Measurements from ENCODE around the gene PRKCH. TPM values are rescaled to one million over a fixed set of nuclear protein-coding genes. Genes with fewer than 3 reads are reported as not detected.
A peak's percentile ranks its signal among the peaks of the same experiment; 100 is the strongest.

Gene PRKCH
- total and polyA plus RNA-seq, 3 donors from 2014 or later: 15.0 to 26.8 (median 25.4) TPM

- Histone ChIP-seq H3K9me3 (no peaks in the 10 kb centered on the region), H3K4me1 (peaks cover 13% of the 10 kb centered on the region), H3K27me3 (no peaks in the 10 kb centered on the region), H3K36me3 (ENCODE audit: low read depth, missing control alignments) (no peaks in the 10 kb centered on the region), H3K27ac (no peak overlapping the region), H3K4me3 (no peak overlapping the region)
- TF ChIP-seq CTCF (IDR thresholded peaks at IDR 0.05) (no peak), POLR2A (IDR thresholded peaks at IDR 0.05) (no peak)
- WGBS, 2 donors: 96 to 97% methylated on average over 7 of the region's 7 CpGs
- no peak for DNase-seq
- intact Hi-C loops (cut with DNase I; ENCODE audit: low total_unique reads): no loop called here
Measured at GRCh38 chr14:61483476-61483875, 162.1 kb downstream of the PRKCH start.

DNA sequence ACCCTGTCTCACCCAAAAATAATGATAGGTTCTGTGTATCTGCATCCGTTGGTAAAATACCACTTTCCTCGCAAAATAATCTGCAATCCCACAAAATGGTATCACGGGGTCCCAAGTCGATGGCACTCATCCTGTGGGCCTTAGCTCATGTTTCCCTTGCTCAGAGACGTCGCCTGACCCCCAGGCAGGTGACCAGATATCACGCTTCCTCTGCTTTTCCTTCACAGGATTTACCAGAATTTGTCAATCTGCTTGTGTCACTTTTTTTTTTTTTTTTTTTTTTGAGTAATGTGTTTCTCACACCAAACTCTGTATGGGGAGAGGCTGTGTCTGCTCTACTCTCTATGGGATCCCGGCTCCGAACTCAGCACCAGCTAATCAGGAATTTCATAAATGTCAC lies 162.7 kb downstream of the PRKCH start:
- Histone ChIP-seq H3K9me3 (no peaks in the 10 kb centered on the region), H3K27me3 (no peaks in the 10 kb centered on the region), H3K27ac (no peak overlapping the region), H3K36me3 (ENCODE audit: low read depth, missing control alignments) (no peaks in the 10 kb centered on the region), H3K4me3 (no peak overlapping the region), H3K4me1 (peaks cover 13% of the 10 kb centered on the region)
- no peak for TF ChIP-seq CTCF (IDR thresholded peaks at IDR 0.05)
- no peak for TF ChIP-seq POLR2A (IDR thresholded peaks at IDR 0.05)
- WGBS, 2 donors: 94% methylated on average over 9 of the region's 9 CpGs
- intact Hi-C loops (cut with DNase I; ENCODE audit: low total_unique reads): no loop called here
- no peak for DNase-seq

- Histone ChIP-seq H3K27me3 (no peaks in the 10 kb centered on the region), H3K4me3 (no peak overlapping the region), H3K27ac (peak overlapping the region in 1 of 2 donors; percentile 19), H3K4me1 (peaks cover 16% of the 10 kb centered on the region), H3K36me3 (ENCODE audit: low read depth, missing control alignments) (no peaks in the 10 kb centered on the region), H3K9me3 (no peaks in the 10 kb centered on the region)
- no peak for TF ChIP-seq POLR2A (IDR thresholded peaks at IDR 0.05)
- no peak for TF ChIP-seq CTCF (IDR thresholded peaks at IDR 0.05)
- WGBS, 2 donors: 78 to 85% methylated on average over 8 of the region's 8 CpGs
- intact Hi-C loops (cut with DNase I; ENCODE audit: low total_unique reads): no loop called here
- DNase-seq: no peak
Measured at GRCh38 chr14:61484826-61485584, 163.6 kb downstream of the PRKCH start.

DNA sequence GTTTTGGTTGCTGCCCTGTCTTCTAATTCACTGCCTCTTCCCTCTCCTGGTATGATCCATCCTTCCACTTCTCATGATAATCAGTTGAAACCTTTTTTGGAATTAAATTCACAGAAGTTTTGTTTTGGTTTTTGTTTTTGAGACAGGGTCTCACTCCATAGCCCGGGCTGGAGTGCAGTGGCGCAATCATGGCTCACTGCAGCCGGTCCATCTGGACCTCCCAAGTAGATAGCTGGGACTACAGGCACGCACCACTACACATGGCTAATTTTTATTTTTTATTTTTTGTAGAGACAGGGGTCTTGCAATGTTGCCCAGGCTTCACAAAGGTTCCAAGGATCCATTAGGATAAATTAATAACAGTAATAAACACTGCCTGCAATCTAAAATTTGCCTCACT lies 164.3 kb downstream of the PRKCH start:
- no peak overlapping the region for H3K4me3 ChIP-seq
- WGBS, 2 donors: 72 to 80% methylated on average over 4 of the region's 4 CpGs
- intact Hi-C loops (cut with DNase I; ENCODE audit: low total_unique reads): no loop called here

More for the DNA sequence above, 164.3 kb downstream of the PRKCH start:
- H3K27me3 ChIP-seq: no peaks in the 10 kb centered on the region
- H3K36me3 ChIP-seq (ENCODE audit: low read depth, missing control alignments): no peaks in the 10 kb centered on the region
- TF ChIP-seq POLR2A (IDR thresholded peaks at IDR 0.05) (no peak), CTCF (IDR thresholded peaks at IDR 0.05) (no peak)
- no peaks in the 10 kb centered on the region for H3K9me3 ChIP-seq
- no peak for DNase-seq
- peak overlapping the region in 1 of 2 donors; percentile 19 for H3K27ac ChIP-seq
- peaks cover 16% of the 10 kb centered on the region for H3K4me1 ChIP-seq
